Activated CD4-positive, alpha-beta T cell treated with anti-CD3 and anti-CD28 coated beads, Interleukin-2, amount 50 U/mL, for 24 hours (primary cell): ENCODE measurements around the gene SUV39H1.
"Not testable (repeated sequence)": the region's sequence is repeated elsewhere in the genome, so short reads cannot be mapped to it uniquely, and the experiment has no call there.

Experiments used
- DNase-seq, 2 donors: peaks; one replicate each; pipeline ENCODE4 v3.0.0-alpha.2; 2020; ENCODE audit warnings: low read depth in 1 of 2, low spot score in 1 of 2

The SUV39H1 gene

DNA sequence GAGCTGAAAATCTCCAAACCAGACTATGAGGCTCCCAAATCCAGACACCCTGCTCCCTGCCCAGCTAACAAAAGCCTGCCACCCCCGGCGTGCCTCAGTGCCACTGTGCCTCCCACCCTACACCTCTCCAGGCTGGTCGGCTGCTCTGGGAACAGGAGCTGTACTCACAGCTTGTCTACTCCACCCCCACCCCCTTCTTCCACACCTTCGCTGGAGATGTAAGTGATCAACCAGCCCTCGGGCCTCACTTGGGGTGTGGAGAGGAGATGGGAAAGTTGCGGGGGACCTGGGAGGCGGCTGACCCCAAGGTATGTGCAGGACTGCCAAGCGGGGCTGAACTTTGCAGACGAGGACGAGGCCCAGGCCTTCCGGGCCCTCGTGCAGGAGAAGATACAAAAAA is 11.1 kb upstream of the SUV39H1 start:
- DNase-seq: no peak

DNA sequence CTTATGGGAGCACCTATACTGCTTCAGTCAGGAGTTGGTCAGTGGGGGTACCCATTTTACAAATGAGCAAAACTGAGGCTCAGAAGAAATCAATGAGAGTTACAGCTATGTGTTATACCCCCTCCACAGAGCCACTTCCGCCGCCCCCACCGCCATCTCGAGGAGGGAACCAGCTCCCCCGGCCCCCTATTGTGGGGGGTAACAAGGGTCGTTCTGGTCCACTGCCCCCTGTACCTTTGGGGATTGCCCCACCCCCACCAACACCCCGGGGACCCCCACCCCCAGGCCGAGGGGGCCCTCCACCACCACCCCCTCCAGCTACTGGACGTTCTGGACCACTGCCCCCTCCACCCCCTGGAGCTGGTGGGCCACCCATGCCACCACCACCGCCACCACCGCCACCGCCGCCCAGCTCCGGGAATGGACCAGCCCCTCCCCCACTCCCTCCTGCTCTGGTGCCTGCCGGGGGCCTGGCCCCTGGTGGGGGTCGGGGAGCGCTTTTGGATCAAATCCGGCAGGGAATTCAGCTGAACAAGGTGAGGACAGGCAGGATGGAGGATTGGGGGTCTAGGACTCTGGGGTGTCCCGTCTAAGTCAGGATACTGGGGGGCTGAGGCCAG is 7.9 kb upstream of the SUV39H1 start:
- DNase-seq: no peak

DNA sequence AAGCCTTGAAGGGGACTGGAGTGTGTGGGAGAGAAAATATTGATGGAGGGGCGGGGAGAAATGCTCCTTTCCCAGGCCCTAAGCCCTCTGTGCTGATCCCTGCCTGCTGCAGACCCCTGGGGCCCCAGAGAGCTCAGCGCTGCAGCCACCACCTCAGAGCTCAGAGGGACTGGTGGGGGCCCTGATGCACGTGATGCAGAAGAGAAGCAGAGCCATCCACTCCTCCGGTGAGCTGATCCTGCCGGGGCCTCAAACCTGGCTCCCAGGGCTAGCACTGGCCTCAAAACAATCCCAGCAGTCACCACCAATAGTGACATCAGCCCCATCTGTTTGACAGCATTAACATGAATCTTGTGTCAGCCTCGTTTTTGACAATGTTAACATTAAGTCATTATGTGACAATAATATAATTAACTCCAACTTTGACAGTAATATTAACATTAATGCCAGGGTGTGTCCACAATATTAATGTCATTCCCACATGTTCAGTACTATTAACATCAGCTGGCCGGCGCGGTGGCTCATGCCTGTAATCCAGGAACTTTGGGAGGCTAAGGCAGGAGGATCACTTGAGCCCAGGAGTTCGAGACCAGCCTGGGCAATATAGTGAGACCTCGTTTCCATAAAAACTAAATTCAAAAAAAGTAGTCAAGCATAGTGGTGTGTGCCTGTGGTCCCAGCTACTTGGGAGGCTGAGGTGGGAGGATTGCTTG is 7.2 kb upstream of the SUV39H1 start:
- DNase-seq: no peak

- not testable (repeated sequence) for DNase-seq
Measured at GRCh38 chrX:48691746-48692145, 4.8 kb upstream of the SUV39H1 start.

- no peak for DNase-seq
Measured at GRCh38 chrX:48694776-48695533, 1.6 kb upstream of the SUV39H1 start.

DNA sequence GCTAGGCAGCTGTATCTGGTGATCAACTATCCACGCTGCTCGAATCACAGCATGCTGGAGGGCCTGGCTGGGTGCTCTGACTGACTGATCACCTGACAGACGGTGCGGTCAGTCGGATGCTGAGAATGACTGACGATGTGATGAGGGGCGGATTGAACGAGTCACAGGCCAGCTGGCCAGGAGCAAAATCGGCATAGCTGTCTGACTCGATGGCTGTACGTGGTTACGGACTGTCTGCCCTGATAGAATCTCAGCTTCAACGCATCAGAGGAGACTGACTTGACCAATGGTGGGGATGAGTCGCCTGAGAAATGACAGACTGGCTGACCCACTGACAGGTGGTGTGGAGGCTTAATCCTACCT is 1.0 kb upstream of the SUV39H1 start:
- no peak for DNase-seq

- DNase-seq: no peak
Measured at GRCh38 chrX:48695925-48696300, 621 bp upstream of the SUV39H1 start.

DNA sequence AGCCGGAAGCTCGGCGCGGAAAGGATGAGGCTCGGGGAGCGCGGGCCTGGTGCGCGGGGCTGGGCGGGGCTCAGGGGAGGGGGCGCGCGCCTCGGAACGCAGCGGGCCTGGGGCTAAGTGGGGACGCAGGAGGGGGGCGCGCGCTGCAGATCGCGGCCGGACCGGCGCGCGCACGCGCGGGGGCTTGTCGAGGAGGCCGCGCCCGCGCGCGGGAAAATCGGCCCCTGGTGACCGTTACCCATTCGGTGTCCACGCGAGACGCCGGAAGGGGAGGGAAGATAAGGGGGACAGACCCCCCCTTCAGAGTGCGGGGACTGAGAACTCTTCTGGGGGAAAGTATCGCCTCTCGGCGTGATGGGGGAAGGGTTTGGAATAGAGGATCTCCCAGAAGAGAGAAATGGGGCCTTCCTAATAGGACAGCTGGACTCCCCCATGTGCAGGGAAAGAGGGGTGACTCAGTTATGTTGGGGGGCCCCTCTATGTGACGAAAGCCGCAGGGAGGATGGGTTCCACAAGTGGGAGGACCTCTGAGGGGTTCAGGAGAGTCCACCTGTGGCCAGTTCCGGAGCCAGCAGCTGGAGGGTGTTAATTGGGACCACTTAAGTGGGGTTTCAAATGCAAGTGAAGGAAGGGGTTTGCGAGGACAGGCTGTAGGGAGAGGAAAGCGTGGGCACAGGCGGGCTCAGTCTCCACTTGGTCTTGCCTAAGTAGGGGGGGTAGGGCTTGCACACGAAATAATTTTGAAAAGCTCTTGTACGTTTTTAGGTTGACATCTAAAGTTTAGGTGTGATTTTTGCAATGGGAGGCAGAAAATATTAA is 584 bp downstream of the SUV39H1 start:
- DNase-seq: no peak

GRCh38 chrX:48698306-48698705 is 1.8 kb downstream of the SUV39H1 start:
- DNase-seq: no peak

GRCh38 chrX:48700246-48700645 is 3.7 kb downstream of the SUV39H1 start:
- DNase-seq: no peak

DNA sequence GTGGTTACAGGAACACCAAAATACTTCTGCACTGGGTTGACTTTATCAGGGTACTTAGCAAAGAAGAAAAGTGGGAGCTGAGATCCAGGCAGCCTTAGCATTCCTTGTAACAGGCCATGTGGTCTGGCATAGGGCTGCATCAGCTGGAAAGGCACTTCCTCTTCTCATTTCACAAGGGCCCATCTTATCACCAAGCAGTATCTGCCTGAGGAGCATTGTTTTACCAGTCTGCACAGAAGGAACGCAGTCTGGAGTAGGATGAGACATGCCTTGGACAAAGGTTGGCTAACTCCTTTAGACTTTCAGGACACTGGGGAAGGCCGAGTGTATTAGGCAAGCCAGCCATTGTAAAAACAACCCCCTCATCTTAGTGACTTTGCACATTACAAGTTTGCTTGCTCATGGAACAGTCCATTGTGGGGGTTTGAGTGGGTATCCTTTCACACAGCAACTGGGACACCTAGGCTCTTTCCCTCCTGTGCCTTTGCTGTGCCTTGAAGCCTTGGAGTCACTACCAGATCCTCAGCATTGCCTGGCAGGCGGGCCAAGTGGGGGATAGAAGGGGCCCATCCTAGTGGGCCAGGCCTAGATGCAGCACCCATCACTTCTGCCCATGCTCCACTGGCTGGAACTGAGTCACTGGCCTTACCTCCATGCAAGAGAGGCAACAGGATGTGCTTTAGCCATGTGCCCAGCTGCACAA is 4.6 kb downstream of the SUV39H1 start:
- DNase-seq: no peak

GRCh38 chrX:48702032-48702431 is 5.5 kb downstream of the SUV39H1 start:
- DNase-seq: no peak

GRCh38 chrX:48702716-48703115 is 6.2 kb downstream of the SUV39H1 start:
- DNase-seq: no peak

- DNase-seq: no peak
Measured at GRCh38 chrX:48703228-48703627, 6.7 kb downstream of the SUV39H1 start.

GRCh38 chrX:48703642-48704481 is 7.3 kb downstream of the SUV39H1 start:
- DNase-seq: no peak

DNA sequence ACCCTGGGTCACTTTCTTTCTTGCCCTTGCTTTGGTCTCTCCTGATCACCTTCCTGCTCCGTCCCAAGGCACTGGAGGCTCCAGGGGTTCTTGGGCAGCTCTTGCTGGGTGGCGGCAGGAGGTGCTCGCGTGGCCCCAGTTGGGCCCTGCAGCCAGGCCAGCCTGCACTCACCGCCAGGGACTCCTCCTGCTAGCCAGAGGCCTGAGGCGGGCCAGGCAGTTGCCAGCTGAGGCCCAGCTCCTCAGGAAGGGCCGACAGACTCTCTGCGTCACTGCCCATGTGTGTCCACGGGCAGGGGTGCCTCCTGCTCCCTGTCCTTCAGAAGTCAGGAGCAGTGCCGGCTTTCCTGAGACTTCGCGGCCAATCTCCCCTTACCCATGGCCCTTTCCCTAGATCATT is 9.3 kb downstream of the SUV39H1 start:
- no peak for DNase-seq

GRCh38 chrX:48709522-48710112 is 13.1 kb downstream of the SUV39H1 start:
- DNase-seq: no peak

- DNase-seq: no peak
Measured at GRCh38 chrX:48711162-48711928, 14.8 kb downstream of the SUV39H1 start.

DNA sequence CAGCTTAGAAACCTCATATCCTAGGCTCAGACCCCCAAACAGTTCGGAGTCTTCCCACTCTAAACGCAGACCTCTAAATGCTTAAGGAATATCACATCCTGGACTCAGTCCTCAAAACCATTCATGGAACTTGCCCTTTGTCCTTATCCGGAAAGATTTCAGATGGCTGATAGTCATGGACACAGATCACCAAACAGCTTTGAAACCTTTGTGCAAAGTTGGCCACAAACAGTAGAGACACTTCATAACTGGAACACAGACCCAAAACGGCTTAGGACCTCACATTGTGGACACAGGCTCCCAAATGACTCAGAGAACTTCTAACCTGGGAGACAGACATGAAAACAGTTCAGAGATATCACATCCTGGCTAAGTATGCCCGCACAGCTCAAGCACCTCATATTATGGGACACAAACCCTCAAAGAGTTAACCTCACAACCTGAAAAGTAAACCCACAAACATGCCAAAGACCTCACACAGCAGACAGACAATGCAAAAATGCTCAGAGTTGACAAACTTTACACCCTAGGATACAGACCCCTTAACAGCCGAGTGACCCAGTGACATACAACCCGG is 15.5 kb downstream of the SUV39H1 start:
- DNase-seq: no peak
